Endodermal cell (in vitro differentiated cells): ENCODE data around the gene ITGA7. TPM values are rescaled to one million over a fixed set of nuclear protein-coding genes. Genes with fewer than 3 reads are reported as not detected.

ENCODE experiments used
- DNase-seq: peaks from one replicate; pipeline ENCODE4 v3.0.0-alpha.2; 2017
- H3K27ac ChIP-seq: 2 replicates; pipeline ENCODE4 v1.5.1; 2013; ENCODE audit warnings: mild to moderate bottlenecking, low read depth, low read length, moderate library complexity
- H3K27me3 ChIP-seq: 2 replicates; pipeline ENCODE4 v1.6.1; 2013; ENCODE audit warnings: mild to moderate bottlenecking, low read length, moderate library complexity; ENCODE audit not compliant: insufficient read depth, control insufficient read depth, poor library complexity, severe bottlenecking
- H3K36me3 ChIP-seq: 2 replicates; pipeline ENCODE4 v1.7.0; 2013; ENCODE audit warnings: mild to moderate bottlenecking, low read length, moderate library complexity; ENCODE audit not compliant: control insufficient read depth, insufficient read depth
- H3K4me1 ChIP-seq: one replicate; pipeline ENCODE4 v1.7.0; 2013; ENCODE audit warnings: low read length; ENCODE audit not compliant: control insufficient read depth, insufficient read depth
- H3K4me3 ChIP-seq: 2 replicates; pipeline ENCODE4 v1.5.1; 2013; ENCODE audit warnings: mild to moderate bottlenecking, low read length, moderate library complexity
- H3K9ac ChIP-seq: 2 replicates; pipeline ENCODE4 v1.6.1; 2013; ENCODE audit warnings: mild to moderate bottlenecking, low read length, moderate library complexity; ENCODE audit not compliant: poor library complexity, severe bottlenecking; ENCODE audit errors: extremely low read depth
- H3K9me3 ChIP-seq: 2 replicates; pipeline ENCODE4 v1.6.1; 2013; ENCODE audit warnings: mild to moderate bottlenecking, low read length, moderate library complexity; ENCODE audit not compliant: control insufficient read depth
- H3K27ac Mint-ChIP-seq: 2 replicates; pipeline ENCODE4 v1.8.0; 2020; ENCODE audit warnings: mixed read lengths
- H3K27me3 Mint-ChIP-seq: 2 replicates; pipeline ENCODE4 v1.8.0; 2021; ENCODE audit warnings: mild to moderate bottlenecking, mixed read lengths; ENCODE audit not compliant: insufficient read depth
- H3K36me3 Mint-ChIP-seq: 2 replicates; pipeline ENCODE4 v1.8.0; 2020; ENCODE audit warnings: low read depth, mixed read lengths
- H3K4me1 Mint-ChIP-seq: 2 replicates; pipeline ENCODE4 v1.8.0; 2020; ENCODE audit warnings: mixed read lengths
- H3K4me3 Mint-ChIP-seq: 2 replicates; pipeline ENCODE4 v1.8.0; 2020; ENCODE audit warnings: mild to moderate bottlenecking, moderate library complexity, mixed read lengths
- H3K9me3 Mint-ChIP-seq: 2 replicates; pipeline ENCODE4 v1.8.0; 2020; ENCODE audit warnings: mild to moderate bottlenecking, mixed read lengths
- CTCF ChIP-seq: fragments of 200-600 bp; sonication (generic); conservative IDR thresholded peaks from 2 replicates; pipeline ENCODE4 v1.5.0; 2021; ENCODE audit warnings: antibody characterized with exemption, mild to moderate bottlenecking
- WGBS, 2 experiments: methylation state at CpG; one replicate each; pipeline versions ENCODE4 v1.1.5 to v1.1.7; 2013; ENCODE audit warnings: missing lambda C conversion rate in 2 of 2, mixed read lengths in 1 of 2; ENCODE audit not compliant: insufficient coverage in 1 of 2, insufficient read length in 1 of 2; 5-methylcytosine and 5-hydroxymethylcytosine counted together
- total RNA-seq, 2 donors: library from RNA; stranded (reverse); fragmentation: NEBNext Ultra II Directional in 1 of 2; extraction: Animal tissue kit (Norgen Biotek cat#: 25700) in 1 of 2; gene quantifications; 2 replicates in 1 of 2; 3 replicates in 1 of 2; pipeline ENCODE4 v1.2.1, GENCODE V29; 2021

ITGA7 gene
- total RNA-seq, 2 donors from 2014 or later: 106 to 122 TPM

- Histone ChIP-seq H3K9me3 (no peaks in the 10 kb centered on the region), H3K27ac (no peak overlapping the region), H3K4me1 (peaks cover 5% of the 10 kb centered on the region), H3K4me3 (no peak overlapping the region), H3K9ac (no peak overlapping the region), H3K27me3 (peaks cover 46% of the 10 kb centered on the region), H3K36me3 (no peaks in the 10 kb centered on the region)
- H3K4me1 Mint-ChIP-seq: peaks cover 33% of the 10 kb centered on the region
- no peak overlapping the region for H3K4me3 Mint-ChIP-seq
- 90 to 100% methylated on average over 1 to 2 of the region's 2 CpGs for WGBS, 2 experiments
- DNase-seq: no peak
- no peaks in the 10 kb centered on the region for H3K36me3 Mint-ChIP-seq
- peaks cover 47% of the 10 kb centered on the region for H3K27me3 Mint-ChIP-seq
- no peak overlapping the region for H3K27ac Mint-ChIP-seq
- no peaks in the 10 kb centered on the region for H3K9me3 Mint-ChIP-seq
- TF ChIP-seq CTCF: no peak
Measured at GRCh38 chr12:55713721-55714120, 6.0 kb upstream of the ITGA7 start.

GRCh38 chr12:55712700-55713415 lies 5.2 kb upstream of the ITGA7 start:
- no peak for TF ChIP-seq CTCF
- Histone ChIP-seq H3K4me1 (peaks cover 5% of the 10 kb centered on the region), H3K4me3 (no peak overlapping the region), H3K27ac (no peak overlapping the region), H3K9me3 (no peaks in the 10 kb centered on the region), H3K9ac (no peak overlapping the region), H3K27me3 (peaks cover 51% of the 10 kb centered on the region), H3K36me3 (no peaks in the 10 kb centered on the region)
- 58 to 60% methylated on average over 1 of the region's 1 CpG for WGBS, 2 experiments
- H3K9me3 Mint-ChIP-seq: no peaks in the 10 kb centered on the region
- H3K4me3 Mint-ChIP-seq: no peak overlapping the region
- DNase-seq: no peak
- no peak overlapping the region for H3K27ac Mint-ChIP-seq
- peaks cover 55% of the 10 kb centered on the region for H3K27me3 Mint-ChIP-seq
- H3K4me1 Mint-ChIP-seq: peaks cover 32% of the 10 kb centered on the region
- no peaks in the 10 kb centered on the region for H3K36me3 Mint-ChIP-seq

- H3K9me3 ChIP-seq: no peaks in the 10 kb centered on the region
- Mint-ChIP-seq H3K4me1 (peaks cover 26% of the 10 kb centered on the region), H3K27ac (no peak overlapping the region), H3K9me3 (no peaks in the 10 kb centered on the region), H3K36me3 (no peaks in the 10 kb centered on the region), H3K4me3 (no peak overlapping the region), H3K27me3 (peaks cover 59% of the 10 kb centered on the region)
- peaks cover 51% of the 10 kb centered on the region for H3K27me3 ChIP-seq
- no peak for DNase-seq
- no peak overlapping the region for H3K9ac ChIP-seq
- H3K36me3 ChIP-seq: no peaks in the 10 kb centered on the region
- H3K4me3 ChIP-seq: no peak overlapping the region
- no peak overlapping the region for H3K27ac ChIP-seq
- TF ChIP-seq CTCF: no peak
- 91 to 100% methylated on average over 4 of the region's 4 CpGs for WGBS, 2 experiments
- H3K4me1 ChIP-seq: no peaks in the 10 kb centered on the region
Measured at GRCh38 chr12:55711786-55712553, 4.3 kb upstream of the ITGA7 start.
